ENCODE data around the gene FRRS1L. TPM values are rescaled to one million over a fixed set of nuclear protein-coding genes. Genes with fewer than 3 reads are reported as not detected.

FRRS1L gene
- total RNA-seq, 4 donors from 2014 or later, result 0.05 to 0.42 TPM; not detected in 2

DNA sequence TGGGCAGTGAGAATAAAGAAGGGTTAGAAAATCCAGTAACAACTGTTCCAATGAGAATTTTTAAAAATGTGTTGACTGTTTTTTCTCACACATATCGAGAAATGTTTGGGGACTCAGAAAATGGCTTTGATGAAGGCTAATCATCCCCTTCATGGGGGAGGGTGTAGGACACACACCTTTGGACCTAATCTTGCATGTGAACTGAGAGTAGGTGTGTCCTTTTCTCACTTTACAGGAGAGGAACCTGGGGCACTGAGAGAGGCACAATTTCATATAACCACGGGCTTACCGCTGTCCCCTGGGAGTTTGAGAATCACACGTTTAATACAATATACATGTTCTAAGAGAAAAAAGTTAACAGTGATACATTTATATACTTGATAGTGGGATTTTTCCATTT is 17.3 kb downstream of the FRRS1L start:
- DNase-seq (ENCODE audit: low spot score in 2 of 2), result no peak
- H3K4me3 ChIP-seq (ENCODE audit: low read depth, poor library complexity, severe bottlenecking), result no peak overlapping the region
- no peak for TF ChIP-seq POLR2A (IDR thresholded peaks at IDR 0.05)
- TF ChIP-seq, protein P1, sequence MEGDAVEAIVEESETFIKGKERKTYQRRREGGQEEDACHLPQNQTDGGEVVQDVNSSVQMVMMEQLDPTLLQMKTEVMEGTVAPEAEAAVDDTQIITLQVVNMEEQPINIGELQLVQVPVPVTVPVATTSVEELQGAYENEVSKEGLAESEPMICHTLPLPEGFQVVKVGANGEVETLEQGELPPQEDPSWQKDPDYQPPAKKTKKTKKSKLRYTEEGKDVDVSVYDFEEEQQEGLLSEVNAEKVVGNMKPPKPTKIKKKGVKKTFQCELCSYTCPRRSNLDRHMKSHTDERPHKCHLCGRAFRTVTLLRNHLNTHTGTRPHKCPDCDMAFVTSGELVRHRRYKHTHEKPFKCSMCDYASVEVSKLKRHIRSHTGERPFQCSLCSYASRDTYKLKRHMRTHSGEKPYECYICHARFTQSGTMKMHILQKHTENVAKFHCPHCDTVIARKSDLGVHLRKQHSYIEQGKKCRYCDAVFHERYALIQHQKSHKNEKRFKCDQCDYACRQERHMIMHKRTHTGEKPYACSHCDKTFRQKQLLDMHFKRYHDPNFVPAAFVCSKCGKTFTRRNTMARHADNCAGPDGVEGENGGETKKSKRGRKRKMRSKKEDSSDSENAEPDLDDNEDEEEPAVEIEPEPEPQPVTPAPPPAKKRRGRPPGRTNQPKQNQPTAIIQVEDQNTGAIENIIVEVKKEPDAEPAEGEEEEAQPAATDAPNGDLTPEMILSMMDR (IDR thresholded peaks at IDR 0.05), result no peak
- 91 to 97% methylated on average over 4 of the region's 4 CpGs for WGBS, 2 donors
- intact Hi-C loops (cut with DNase I; ENCODE audit: low total_unique reads), result no loop called here

DNA sequence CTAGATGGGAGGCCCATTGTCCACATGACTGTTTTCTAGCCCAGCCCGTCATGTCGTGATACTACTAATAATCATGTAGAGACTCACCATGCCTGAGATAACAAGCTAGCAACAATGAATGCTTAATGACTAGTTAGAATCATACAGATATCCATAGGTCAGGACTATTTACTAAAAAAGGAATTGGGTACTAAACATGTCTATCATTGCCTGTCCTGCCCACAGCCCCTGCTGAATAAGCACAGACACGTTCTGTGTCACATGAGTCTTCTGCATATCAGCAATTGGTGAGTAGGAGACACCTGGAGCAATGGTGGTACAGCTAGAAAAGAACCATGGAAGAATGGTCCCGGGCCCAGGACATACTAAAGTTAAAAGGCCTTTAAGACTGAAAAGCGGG is 18.0 kb downstream of the FRRS1L start:
- intact Hi-C loops (cut with DNase I; ENCODE audit: low total_unique reads), result no loop called here

DNA sequence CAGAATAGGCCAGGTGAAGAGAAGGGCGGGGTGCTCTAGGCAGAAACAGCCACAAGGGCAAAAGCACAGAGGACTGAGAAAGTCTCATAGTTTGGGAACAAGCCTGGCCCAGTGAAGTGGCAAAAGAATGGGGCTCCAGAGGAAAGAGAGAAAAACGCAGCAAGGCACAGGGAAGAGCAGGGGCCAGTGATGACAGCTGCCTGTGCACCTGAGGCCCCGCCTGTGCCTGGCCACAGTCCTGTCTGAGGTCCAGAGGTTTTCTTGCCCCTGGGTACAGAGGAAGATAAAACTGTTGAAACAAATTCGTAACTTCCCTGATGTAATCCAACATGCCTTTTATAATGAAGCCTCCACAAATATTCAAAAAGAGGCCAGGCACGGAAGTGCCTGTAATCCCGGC is 22.0 kb downstream of the FRRS1L start:
- TF ChIP-seq, protein P1 (IDR thresholded peaks at IDR 0.05), result no peak
- no peak for TF ChIP-seq POLR2A (IDR thresholded peaks at IDR 0.05)
- H3K4me3 ChIP-seq (ENCODE audit: low read depth, poor library complexity, severe bottlenecking), result no peak overlapping the region
- no peak for DNase-seq (ENCODE audit: low spot score in 2 of 2)
- 83% methylated on average over 6 of the region's 6 CpGs for WGBS, 2 donors
- intact Hi-C loops (cut with DNase I; ENCODE audit: low total_unique reads), result no loop called here

More for the DNA sequence above, 18.0 kb downstream of the FRRS1L start:
- no peak for DNase-seq (ENCODE audit: low spot score in 2 of 2)
- no peak overlapping the region for H3K4me3 ChIP-seq (ENCODE audit: low read depth, poor library complexity, severe bottlenecking)
- WGBS, 2 donors, result 84 to 85% methylated on average over 5 of the region's 5 CpGs
- TF ChIP-seq POLR2A (IDR thresholded peaks at IDR 0.05), result no peak
- TF ChIP-seq, protein P1 (IDR thresholded peaks at IDR 0.05), result no peak

DNA sequence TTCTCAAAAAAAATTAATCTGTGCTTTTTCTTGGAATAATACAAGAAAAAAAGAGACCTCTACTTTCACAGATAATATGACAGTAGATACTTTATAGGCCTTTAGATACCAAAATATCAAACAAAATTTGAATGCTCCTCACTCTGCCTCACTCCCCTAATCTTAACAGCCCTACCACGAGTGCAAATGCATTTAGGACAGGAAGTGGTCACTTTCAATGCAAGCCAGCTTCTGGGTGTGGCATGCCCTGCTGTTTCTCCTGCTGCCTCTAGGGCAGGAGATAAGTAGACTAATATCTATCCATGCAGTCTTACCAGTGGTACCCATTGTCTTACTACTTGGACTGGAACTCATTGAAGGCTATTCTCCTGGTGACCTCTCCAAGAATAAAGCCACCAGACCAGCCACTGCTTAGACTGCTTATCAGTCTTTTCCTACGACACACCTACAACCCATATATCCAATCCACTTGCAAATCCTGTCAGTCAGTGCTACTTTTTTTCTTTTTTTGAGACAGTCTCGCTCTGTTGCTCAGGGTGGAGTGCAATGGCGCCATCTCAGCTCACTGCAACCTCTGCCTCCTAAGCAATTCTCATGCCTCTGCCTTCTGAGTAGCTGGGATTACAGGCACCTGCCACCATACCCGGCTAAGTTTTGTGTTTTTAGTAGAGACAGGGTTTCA is 23.0 kb downstream of the FRRS1L start:
- H3K4me3 ChIP-seq (ENCODE audit: low read depth, poor library complexity, severe bottlenecking), result no peak overlapping the region
- 79% methylated on average over 5 of the region's 5 CpGs for WGBS, 2 donors
- intact Hi-C loops (cut with DNase I; ENCODE audit: low total_unique reads), result no loop called here
- DNase-seq (ENCODE audit: low spot score in 2 of 2), result no peak
- TF ChIP-seq POLR2A (IDR thresholded peaks at IDR 0.05), result no peak
- TF ChIP-seq, protein P1 (IDR thresholded peaks at IDR 0.05), result no peak

DNA sequence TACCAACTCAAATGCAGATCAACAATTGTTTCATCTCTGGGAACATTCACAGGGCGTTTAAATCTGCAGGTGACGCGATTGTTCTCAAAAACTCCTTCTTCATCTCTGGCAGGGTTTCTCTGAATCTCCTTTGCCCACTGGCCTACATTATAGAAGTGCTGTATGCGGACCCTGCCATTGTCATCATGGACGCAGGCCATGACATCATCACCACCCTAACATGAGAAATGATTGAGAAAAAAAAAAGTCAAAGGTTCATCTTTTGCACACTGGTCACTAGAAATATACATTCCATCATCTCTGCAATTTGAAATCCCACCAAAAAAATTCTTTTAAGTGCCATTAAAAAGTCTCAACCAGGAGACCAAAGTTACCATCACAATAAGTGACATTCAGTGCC is 25.7 kb downstream of the FRRS1L start:
- intact Hi-C loops (cut with DNase I; ENCODE audit: low total_unique reads), result no loop called here
- DNase-seq (ENCODE audit: low spot score in 2 of 2), result no peak
- H3K4me3 ChIP-seq (ENCODE audit: low read depth, poor library complexity, severe bottlenecking), result no peak overlapping the region
- WGBS, 2 donors, result 96 to 97% methylated on average over 5 of the region's 5 CpGs
- no peak for TF ChIP-seq POLR2A (IDR thresholded peaks at IDR 0.05)
- TF ChIP-seq, protein P1 (IDR thresholded peaks at IDR 0.05), result no peak

DNA sequence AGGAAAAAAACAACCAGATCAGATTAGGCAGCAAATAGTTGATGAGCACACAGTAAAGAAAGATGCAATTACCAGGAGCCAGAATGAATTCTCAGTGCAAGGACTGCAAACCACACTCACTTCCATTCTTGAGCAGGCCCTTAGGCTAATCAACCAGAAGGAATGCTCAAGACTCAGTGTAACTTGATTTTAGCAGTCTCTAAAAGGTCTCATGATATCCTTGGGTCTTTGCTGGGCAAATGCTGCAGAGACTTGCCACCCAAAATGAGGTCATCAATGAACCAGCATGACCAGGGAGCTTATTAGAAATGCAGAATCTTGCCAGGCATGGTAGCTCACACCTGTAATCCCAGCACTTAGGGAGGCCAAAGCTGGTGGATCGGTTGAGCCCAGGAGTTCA is 27.2 kb downstream of the FRRS1L start:
- intact Hi-C loops (cut with DNase I; ENCODE audit: low total_unique reads), result no loop called here
- TF ChIP-seq, protein P1 (IDR thresholded peaks at IDR 0.05), result no peak
- TF ChIP-seq POLR2A (IDR thresholded peaks at IDR 0.05), result no peak
- 84 to 100% methylated on average over 1 of the region's 1 CpG for WGBS, 2 donors
- no peak overlapping the region for H3K4me3 ChIP-seq (ENCODE audit: low read depth, poor library complexity, severe bottlenecking)
- no peak for DNase-seq (ENCODE audit: low spot score in 2 of 2)

Measured in lower leg skin (tissue), 4 donors.